ENCODE measurements around the gene COBLL1.

COBLL1 gene

DNA sequence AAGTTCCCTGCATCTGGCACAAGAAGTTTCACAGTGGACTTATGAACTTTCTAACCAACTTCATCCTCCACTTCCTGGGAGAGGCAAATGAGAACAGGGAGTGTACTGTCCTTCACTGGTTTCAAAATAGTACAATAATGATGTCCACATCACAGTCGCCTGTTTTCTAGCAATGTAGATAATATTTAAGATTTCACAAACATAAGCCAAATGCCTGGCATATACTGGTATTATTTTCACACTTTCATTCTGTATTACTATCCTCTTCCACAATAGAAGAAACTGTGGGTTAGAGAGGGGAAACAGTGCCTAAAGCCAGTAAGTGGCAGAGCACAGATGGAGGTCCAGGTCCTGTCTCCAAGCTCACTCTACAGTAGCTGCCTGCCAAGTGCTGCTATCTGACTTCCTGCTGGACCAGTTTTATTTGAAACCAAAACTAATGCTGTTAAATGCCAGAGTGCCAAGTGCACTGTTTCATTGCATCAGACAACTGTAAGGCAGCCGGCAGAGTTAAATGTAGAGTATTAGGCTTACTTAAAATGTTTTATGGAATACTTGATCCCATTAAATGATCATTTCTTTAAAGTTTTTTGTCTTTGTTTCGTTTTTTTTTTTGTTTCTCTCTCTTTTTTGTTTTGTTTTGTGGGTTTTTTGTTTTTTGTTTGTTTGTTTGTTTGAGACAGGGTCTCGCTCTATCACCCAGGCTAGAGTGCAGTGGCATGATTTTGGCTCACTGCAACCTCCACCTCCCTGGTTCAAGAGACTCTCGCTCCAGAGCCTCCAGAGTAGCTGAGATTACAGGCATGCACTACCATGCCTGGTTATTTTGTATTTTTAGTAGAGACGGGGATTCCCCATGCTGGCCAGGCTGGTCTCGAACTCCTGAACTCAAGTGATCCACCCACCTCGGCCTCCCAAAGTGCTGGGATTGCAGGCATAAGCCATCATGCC is 15.1 kb downstream of the COBLL1 start:
- Histone ChIP-seq H3K4me3 (ENCODE audit: low read length) (no peak overlapping the region), H3K36me3 (ENCODE audit: control insufficient read depth, insufficient read depth, low read length) (no peaks in the 10 kb centered on the region), H3K27me3 (ENCODE audit: control insufficient read depth, insufficient read depth, low read length) (no peaks in the 10 kb centered on the region), H3K9ac (ENCODE audit: low read length) (no peak overlapping the region), H3K27ac (ENCODE audit: low read depth, low read length) (no peak overlapping the region), H3K4me1 (ENCODE audit: control insufficient read depth, insufficient read depth, low read length) (no peaks in the 10 kb centered on the region)

DNA sequence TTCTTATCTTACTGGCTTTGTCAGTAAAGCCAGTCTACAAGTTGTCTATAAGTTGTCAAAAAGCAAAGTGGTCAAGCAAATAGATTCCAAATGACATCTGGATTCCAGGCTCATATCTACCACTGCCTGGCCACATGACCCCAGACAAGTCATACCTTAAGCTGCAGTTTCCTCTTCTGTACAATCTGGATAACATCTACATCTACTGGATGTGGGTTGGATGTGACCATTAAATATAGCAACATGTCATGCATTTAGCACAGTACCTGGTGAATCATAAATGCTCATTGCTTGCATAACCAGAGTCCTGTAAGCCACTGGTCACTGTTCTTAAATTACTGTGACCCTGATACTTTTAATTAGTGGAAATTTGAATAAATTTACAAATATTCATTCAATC is 16.8 kb downstream of the COBLL1 start:
- Histone ChIP-seq H3K27ac (ENCODE audit: low read depth, low read length) (no peak overlapping the region), H3K4me1 (ENCODE audit: control insufficient read depth, insufficient read depth, low read length) (no peaks in the 10 kb centered on the region), H3K9ac (ENCODE audit: low read length) (no peak overlapping the region), H3K36me3 (ENCODE audit: control insufficient read depth, insufficient read depth, low read length) (no peaks in the 10 kb centered on the region), H3K27me3 (ENCODE audit: control insufficient read depth, insufficient read depth, low read length) (no peaks in the 10 kb centered on the region), H3K4me3 (ENCODE audit: low read length) (no peak overlapping the region)

DNA sequence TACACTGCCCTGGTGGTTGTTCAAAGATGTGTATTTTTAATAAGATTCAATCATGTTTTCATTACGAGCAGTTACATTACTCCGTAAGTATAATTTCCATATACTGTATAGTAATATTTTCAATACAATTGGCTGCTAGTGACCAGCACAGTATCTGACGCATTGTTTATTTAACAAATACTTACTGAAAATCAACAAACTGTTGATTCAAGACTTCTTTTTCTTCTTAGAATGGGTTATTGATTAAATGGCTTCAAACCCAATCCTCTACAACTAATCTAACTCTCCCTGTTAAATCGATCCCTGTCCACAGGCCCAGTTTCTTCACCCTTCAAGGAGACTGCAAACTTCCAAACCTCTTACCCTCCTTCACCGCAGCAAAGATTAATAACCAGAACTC is 18.5 kb downstream of the COBLL1 start:
- H3K9ac ChIP-seq (ENCODE audit: low read length): no peak overlapping the region
- no peaks in the 10 kb centered on the region for H3K4me1 ChIP-seq (ENCODE audit: control insufficient read depth, insufficient read depth, low read length)

DNA sequence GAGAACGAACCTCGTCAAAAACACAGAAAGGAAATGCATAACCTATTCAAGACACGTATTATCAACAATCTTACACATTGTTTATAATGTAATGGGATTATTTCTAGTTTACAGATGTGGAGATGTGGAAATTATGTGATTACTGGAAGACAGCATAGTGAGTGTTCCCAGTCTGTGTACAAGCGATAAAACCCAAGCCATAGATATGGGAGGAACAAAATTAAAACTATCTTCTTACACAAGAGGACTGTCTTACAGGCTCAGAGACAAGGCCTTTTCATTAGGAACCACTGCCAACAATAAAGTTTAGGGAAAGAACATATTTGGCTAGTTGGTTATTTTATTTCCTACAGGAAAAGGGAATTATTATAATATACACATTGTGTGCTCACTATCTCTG is 20.3 kb downstream of the COBLL1 start:
- Histone ChIP-seq H3K27ac (ENCODE audit: low read depth, low read length) (no peak overlapping the region), H3K27me3 (ENCODE audit: control insufficient read depth, insufficient read depth, low read length) (no peaks in the 10 kb centered on the region), H3K9ac (ENCODE audit: low read length) (no peak overlapping the region), H3K4me1 (ENCODE audit: control insufficient read depth, insufficient read depth, low read length) (no peaks in the 10 kb centered on the region), H3K36me3 (ENCODE audit: control insufficient read depth, insufficient read depth, low read length) (no peaks in the 10 kb centered on the region), H3K4me3 (ENCODE audit: low read length) (no peak overlapping the region)

More for the DNA sequence above, 18.5 kb downstream of the COBLL1 start:
- H3K27ac ChIP-seq (ENCODE audit: low read depth, low read length): no peak overlapping the region
- H3K36me3 ChIP-seq (ENCODE audit: control insufficient read depth, insufficient read depth, low read length): no peaks in the 10 kb centered on the region
- no peaks in the 10 kb centered on the region for H3K27me3 ChIP-seq (ENCODE audit: control insufficient read depth, insufficient read depth, low read length)
- no peak overlapping the region for H3K4me3 ChIP-seq (ENCODE audit: low read length)

DNA sequence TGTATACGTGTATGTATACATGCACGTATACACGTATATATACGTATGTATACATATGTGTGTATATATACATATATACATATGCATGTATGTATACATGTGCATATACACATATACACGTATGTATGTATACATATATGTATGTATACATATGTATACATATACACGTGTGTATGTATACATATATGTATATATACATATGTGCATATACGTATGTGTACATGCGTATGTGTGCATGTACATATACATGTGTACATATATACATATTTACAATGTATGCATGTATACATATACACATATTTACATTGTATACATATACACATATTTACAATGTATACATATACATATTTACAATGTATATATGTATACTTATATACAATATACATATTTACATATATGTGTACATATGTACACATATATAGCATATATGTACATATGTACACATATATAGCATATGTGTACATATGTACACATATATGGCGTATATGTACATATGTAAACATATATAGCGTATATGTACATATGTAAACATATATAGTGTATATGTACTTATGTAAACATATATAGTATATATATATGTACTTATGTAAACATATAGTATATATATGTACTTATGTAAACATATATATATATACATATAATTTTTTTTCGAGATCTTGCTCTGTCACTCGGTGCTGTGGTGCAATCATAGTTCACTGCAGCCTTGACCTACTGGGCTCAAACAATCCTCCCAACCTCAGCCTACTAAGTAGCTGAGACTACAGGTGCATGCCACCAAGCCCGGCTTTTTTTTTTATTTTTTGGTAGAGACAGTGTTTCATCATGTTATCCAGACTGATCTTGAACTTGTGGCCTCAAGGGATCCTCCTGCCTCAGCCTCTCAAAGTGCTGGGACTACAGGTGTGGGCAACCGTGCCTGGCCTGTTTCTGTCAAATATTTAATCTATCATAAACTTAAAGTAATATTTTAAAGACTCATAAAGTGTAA is 23.2 kb downstream of the COBLL1 start:
- H3K4me1 ChIP-seq (ENCODE audit: control insufficient read depth, insufficient read depth, low read length): no peaks in the 10 kb centered on the region
- H3K4me3 ChIP-seq (ENCODE audit: low read length): no peak overlapping the region
- H3K27me3 ChIP-seq (ENCODE audit: control insufficient read depth, insufficient read depth, low read length): no peaks in the 10 kb centered on the region
- no peaks in the 10 kb centered on the region for H3K36me3 ChIP-seq (ENCODE audit: control insufficient read depth, insufficient read depth, low read length)
- no peak overlapping the region for H3K9ac ChIP-seq (ENCODE audit: low read length)
- H3K27ac ChIP-seq (ENCODE audit: low read depth, low read length): no peak overlapping the region

DNA sequence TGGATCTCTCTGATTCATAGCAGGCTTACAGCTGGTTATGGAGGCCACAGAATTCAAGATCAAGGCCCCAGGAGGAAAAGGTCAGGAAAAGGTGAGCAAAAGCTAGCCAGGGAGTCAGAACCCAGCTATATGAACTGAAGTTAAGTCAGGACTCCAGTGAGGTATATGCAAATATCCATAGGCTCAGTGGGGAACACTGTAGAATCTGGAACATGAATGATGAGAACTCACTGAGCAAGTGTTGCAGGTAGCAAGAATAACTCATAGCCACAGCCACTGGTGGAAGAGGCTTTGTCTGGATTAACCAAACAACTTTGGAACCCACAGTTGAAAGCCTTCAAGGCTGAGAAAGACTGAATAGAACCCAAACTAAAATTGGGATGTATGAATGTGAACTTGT is 24.7 kb downstream of the COBLL1 start:
- Histone ChIP-seq H3K27ac (ENCODE audit: low read depth, low read length) (no peak overlapping the region), H3K27me3 (ENCODE audit: control insufficient read depth, insufficient read depth, low read length) (no peaks in the 10 kb centered on the region), H3K36me3 (ENCODE audit: control insufficient read depth, insufficient read depth, low read length) (no peaks in the 10 kb centered on the region), H3K4me3 (ENCODE audit: low read length) (no peak overlapping the region), H3K4me1 (ENCODE audit: control insufficient read depth, insufficient read depth, low read length) (no peaks in the 10 kb centered on the region), H3K9ac (ENCODE audit: low read length) (no peak overlapping the region)

DNA sequence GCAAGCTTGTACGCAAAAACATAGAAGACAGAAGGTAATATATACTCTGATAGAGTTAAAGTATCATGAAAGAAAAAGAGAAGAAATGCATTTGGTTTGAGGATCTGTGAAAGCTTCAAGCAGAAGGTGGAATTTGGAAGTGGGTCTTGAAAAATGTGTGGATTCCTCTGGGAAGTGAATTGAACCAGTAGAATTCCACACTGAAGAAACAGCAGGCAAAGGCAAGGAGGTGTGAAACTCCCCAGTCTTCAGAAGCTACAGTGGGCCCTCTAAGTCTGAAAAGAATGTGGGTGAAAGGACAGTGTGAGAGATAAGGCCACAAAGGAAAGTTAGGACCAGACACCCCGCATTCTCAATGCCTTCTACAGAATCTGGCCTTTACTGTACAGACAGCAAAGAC is 25.6 kb downstream of the COBLL1 start:
- H3K27me3 ChIP-seq (ENCODE audit: control insufficient read depth, insufficient read depth, low read length): no peaks in the 10 kb centered on the region
- no peaks in the 10 kb centered on the region for H3K4me1 ChIP-seq (ENCODE audit: control insufficient read depth, insufficient read depth, low read length)
- no peak overlapping the region for H3K27ac ChIP-seq (ENCODE audit: low read depth, low read length)
- H3K9ac ChIP-seq (ENCODE audit: low read length): no peak overlapping the region
- no peaks in the 10 kb centered on the region for H3K36me3 ChIP-seq (ENCODE audit: control insufficient read depth, insufficient read depth, low read length)
- no peak overlapping the region for H3K4me3 ChIP-seq (ENCODE audit: low read length)

DNA sequence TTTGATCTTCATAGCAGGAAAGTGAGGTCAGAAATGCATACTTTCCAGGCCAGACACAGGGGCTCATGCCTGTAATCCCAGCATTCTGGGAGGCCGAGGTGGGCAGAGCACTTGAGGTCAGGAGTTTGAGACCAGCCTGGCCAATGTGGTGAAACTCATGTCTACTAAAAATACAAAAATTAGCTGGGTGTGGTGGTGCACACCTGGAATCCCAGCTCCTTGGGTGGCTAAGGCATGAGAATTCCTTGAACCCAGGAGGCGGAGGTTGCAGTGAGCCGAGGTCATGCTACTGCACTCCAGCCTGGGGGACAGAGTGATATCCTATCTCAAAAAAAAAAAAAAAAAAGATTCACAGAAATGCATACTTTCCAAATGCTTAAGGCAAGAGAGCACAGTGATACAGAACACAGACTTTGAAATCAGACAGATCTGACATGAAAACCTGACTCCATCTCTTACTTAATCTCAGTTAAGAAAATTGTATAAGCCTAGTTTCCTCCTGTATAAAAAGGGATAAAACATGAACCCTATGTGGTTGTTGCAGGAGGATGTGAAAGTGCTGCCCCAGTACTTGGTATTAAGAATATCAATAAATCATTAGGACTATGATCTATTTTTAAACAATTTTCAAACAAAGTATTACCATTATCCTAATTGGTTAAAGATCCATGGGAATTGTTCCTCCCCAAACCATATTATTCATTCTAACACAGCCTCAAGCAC is 26.4 kb downstream of the COBLL1 start:
- no peaks in the 10 kb centered on the region for H3K27me3 ChIP-seq (ENCODE audit: control insufficient read depth, insufficient read depth, low read length)
- H3K9ac ChIP-seq (ENCODE audit: low read length): no peak overlapping the region
- H3K4me3 ChIP-seq (ENCODE audit: low read length): no peak overlapping the region
- no peaks in the 10 kb centered on the region for H3K4me1 ChIP-seq (ENCODE audit: control insufficient read depth, insufficient read depth, low read length)
- H3K27ac ChIP-seq (ENCODE audit: low read depth, low read length): no peak overlapping the region
- H3K36me3 ChIP-seq (ENCODE audit: control insufficient read depth, insufficient read depth, low read length): no peaks in the 10 kb centered on the region

DNA sequence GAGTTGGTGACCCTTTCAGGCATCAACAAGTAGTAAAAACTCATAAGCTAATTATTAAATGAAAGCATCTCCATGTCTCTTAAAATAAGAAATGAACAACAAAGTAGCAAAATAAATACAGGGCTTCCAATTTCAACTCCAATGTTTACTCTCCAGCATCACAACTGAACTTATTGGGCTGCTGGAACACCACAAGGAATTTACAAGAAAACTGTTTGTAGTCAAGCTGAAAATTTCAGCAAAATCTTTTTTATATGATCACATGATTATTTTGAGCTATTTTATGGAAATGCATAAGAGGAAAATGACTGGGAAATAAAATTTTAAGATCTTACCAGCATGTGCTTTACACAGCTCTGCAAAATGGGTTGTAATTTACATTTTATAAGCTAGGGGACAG is 28.1 kb downstream of the COBLL1 start:
- no peak overlapping the region for H3K27ac ChIP-seq (ENCODE audit: low read depth, low read length)
- no peaks in the 10 kb centered on the region for H3K36me3 ChIP-seq (ENCODE audit: control insufficient read depth, insufficient read depth, low read length)
- peaks cover 2% of the 10 kb centered on the region for H3K4me1 ChIP-seq (ENCODE audit: control insufficient read depth, insufficient read depth, low read length)
- no peak overlapping the region for H3K9ac ChIP-seq (ENCODE audit: low read length)
- H3K27me3 ChIP-seq (ENCODE audit: control insufficient read depth, insufficient read depth, low read length): no peaks in the 10 kb centered on the region
- no peak overlapping the region for H3K4me3 ChIP-seq (ENCODE audit: low read length)

DNA sequence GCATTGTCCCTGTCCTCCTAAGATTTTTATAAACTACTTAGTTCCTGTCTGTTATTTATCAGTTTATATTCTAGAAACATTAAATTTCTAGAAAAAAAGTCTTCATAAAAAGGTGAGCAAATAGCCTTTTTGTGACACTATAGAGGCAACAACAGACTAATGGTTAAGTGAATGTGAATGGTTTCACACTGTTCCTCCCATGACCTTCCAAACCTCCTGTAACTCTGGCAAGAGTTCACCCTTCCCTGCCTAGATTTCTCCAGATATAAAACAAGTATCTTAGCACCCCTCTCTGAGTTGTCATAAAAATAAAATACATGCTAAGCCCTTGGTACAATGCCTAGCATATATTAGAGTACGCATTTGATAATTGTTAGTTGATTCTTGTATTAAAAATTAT is 29.2 kb downstream of the COBLL1 start:
- Histone ChIP-seq H3K4me3 (ENCODE audit: low read length) (no peak overlapping the region), H3K27ac (ENCODE audit: low read depth, low read length) (no peak overlapping the region), H3K27me3 (ENCODE audit: control insufficient read depth, insufficient read depth, low read length) (no peaks in the 10 kb centered on the region), H3K9ac (ENCODE audit: low read length) (no peak overlapping the region), H3K4me1 (ENCODE audit: control insufficient read depth, insufficient read depth, low read length) (peaks cover 2% of the 10 kb centered on the region), H3K36me3 (ENCODE audit: control insufficient read depth, insufficient read depth, low read length) (no peaks in the 10 kb centered on the region)

DNA sequence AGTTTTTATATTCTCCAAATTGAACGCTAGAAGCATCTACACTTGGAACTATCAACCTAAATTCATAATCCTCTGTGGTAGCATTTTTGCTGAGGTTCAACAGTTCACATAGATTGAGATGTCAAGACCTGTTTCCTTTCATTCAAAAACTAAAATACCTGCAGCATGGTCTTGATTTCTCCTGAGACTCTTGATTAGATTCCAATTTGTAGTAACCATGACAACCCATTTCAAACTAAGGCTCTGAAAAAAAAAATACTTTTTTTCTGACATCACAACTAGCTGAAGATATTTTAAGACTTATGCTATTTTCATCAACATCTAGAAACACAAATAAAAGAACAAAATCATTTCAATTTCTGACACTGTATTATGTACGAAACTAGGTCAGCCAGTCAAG is 29.8 kb downstream of the COBLL1 start:
- Histone ChIP-seq H3K27me3 (ENCODE audit: control insufficient read depth, insufficient read depth, low read length) (no peaks in the 10 kb centered on the region), H3K27ac (ENCODE audit: low read depth, low read length) (no peak overlapping the region), H3K9ac (ENCODE audit: low read length) (no peak overlapping the region), H3K36me3 (ENCODE audit: control insufficient read depth, insufficient read depth, low read length) (no peaks in the 10 kb centered on the region), H3K4me1 (ENCODE audit: control insufficient read depth, insufficient read depth, low read length) (peaks cover 2% of the 10 kb centered on the region), H3K4me3 (ENCODE audit: low read length) (no peak overlapping the region)

DNA sequence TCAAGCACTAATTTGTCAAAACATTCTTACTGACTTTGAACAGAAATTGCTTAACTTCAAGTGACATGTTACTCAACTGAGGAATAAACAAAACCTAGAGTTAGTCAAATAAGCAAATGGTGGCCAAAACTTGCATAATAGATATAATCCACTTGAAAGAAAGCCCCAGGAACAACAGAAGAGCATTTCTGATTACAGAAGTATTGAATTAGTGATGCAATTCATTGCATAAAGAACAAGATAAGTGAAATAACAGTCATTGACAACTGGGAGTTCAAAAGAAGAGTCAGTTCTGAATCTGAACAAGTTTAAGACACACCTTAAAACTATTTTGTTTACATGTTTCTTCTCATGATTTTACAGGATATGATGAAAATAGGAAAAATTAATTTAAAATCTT is 30.8 kb downstream of the COBLL1 start:
- H3K4me3 ChIP-seq (ENCODE audit: low read length): no peak overlapping the region
- no peak overlapping the region for H3K27ac ChIP-seq (ENCODE audit: low read depth, low read length)
- no peak overlapping the region for H3K9ac ChIP-seq (ENCODE audit: low read length)
- no peaks in the 10 kb centered on the region for H3K27me3 ChIP-seq (ENCODE audit: control insufficient read depth, insufficient read depth, low read length)
- H3K36me3 ChIP-seq (ENCODE audit: control insufficient read depth, insufficient read depth, low read length): no peaks in the 10 kb centered on the region
- H3K4me1 ChIP-seq (ENCODE audit: control insufficient read depth, insufficient read depth, low read length): peaks cover 2% of the 10 kb centered on the region

Measured in rectal smooth muscle tissue (tissue), 1 donor.